ENCODE data around the gene RASSF5. TPM values are rescaled to one million over a fixed set of nuclear protein-coding genes. Genes with fewer than 3 reads are reported as not detected.

Gene RASSF5
- total RNA-seq, 1 experiment from 2014 or later = 2.1 TPM

GRCh38 chr1:206604861-206605260 is 97.5 kb downstream of the RASSF5 start:
- DNase-seq (ENCODE audit: low spot score) = no peak
- CTCF ChIA-PET = interaction anchor here (1.5 kb wide), 1 partner anchor 115 kb away, joined by 3 read pairs; no protein-coding TSS in a partner anchor
- TF ChIP-seq NFE2L1 (CRISPR knock-in tag; IDR thresholded peaks at IDR 0.05) = no peak
- no peak for TF ChIP-seq JAZF1 (CRISPR knock-in tag; IDR thresholded peaks at IDR 0.05)
- TF ChIP-seq FOXK1 (CRISPR knock-in tag; IDR thresholded peaks at IDR 0.05) = no peak
- no peak for TF ChIP-seq ZNF138 (CRISPR knock-in tag; conservative IDR thresholded peaks at IDR 0.05)
- no peak for TF ChIP-seq ZNF512 (CRISPR knock-in tag; IDR thresholded peaks at IDR 0.05; ENCODE audit: borderline replicate concordance)
- no peak for TF ChIP-seq ATF2 (CRISPR knock-in tag; IDR thresholded peaks at IDR 0.05; ENCODE audit: borderline replicate concordance, low read depth)
- TF ChIP-seq ZBTB43 (CRISPR knock-in tag; IDR thresholded peaks at IDR 0.05) = no peak
- TF ChIP-seq IRF2 (CRISPR knock-in tag; IDR thresholded peaks at IDR 0.05; ENCODE audit: borderline replicate concordance, low read depth) = no peak
- no peak for TF ChIP-seq TCF7 (CRISPR knock-in tag; IDR thresholded peaks at IDR 0.05; ENCODE audit: low read depth)
- TF ChIP-seq GRHL2 (CRISPR knock-in tag; IDR thresholded peaks at IDR 0.05; ENCODE audit: insufficient replicate concordance, severe bottlenecking) = no peak
- no peak for TF ChIP-seq TP53 (CRISPR knock-in tag; IDR thresholded peaks at IDR 0.05)
- no peak for TF ChIP-seq FOXP4 (CRISPR knock-in tag; IDR thresholded peaks at IDR 0.05)
- TF ChIP-seq ARID4B (CRISPR knock-in tag; IDR thresholded peaks at IDR 0.05; ENCODE audit: borderline replicate concordance) = no peak
- TF ChIP-seq PRRX2 (CRISPR knock-in tag; IDR thresholded peaks at IDR 0.05) = no peak
- no peak for TF ChIP-seq ZNF219 (CRISPR knock-in tag; IDR thresholded peaks at IDR 0.05; ENCODE audit: borderline replicate concordance)
- no peak for TF ChIP-seq SMAD4 (CRISPR knock-in tag; IDR thresholded peaks at IDR 0.05)
- no peak for TF ChIP-seq CBFB (CRISPR knock-in tag; IDR thresholded peaks at IDR 0.05; ENCODE audit: low read depth)
- Mint-ChIP-seq H3K27me3 (ENCODE audit: low read depth) (no peaks in the 10 kb centered on the region), H3K36me3 (peaks cover 17% of the 10 kb centered on the region), H3K4me3 (no peak overlapping the region), H3K27ac (no peak overlapping the region), H3K9me3 (no peaks in the 10 kb centered on the region), H3K4me1 (no peaks in the 10 kb centered on the region)
- POLR2A ChIA-PET = no interaction called here
- no peak for ATAC-seq

All from WTC11 (cell line).